GM12878 (cell line): ENCODE results near the gene POLDIP3. TPM values are rescaled to one million over a fixed set of nuclear protein-coding genes. Genes with fewer than 3 reads are reported as not detected.

Source experiments
- BACH1 ChIP-seq: fragments of 450-650 bp; IDR thresholded peaks from 2 replicates; pipeline ENCODE4 v1.6.1; 2017; ENCODE audit warnings: mild to moderate bottlenecking, borderline replicate concordance
- BHLHE40 ChIP-seq, 2 experiments: fragments of 450-650 bp in 1 of 2; IDR thresholded peaks; 2 replicates each; pipeline ENCODE4 v1.6.1; 2011 to 2017; ENCODE audit warnings: low read depth in 2 of 2, borderline replicate concordance in 1 of 2, improper control_type of control experiment in 1 of 2, low read length in 1 of 2, mild to moderate bottlenecking in 1 of 2
- CEBPB ChIP-seq, 2 experiments: fragments of 150-350 bp in 1 of 2; IDR thresholded peaks; 2 replicates each; pipeline ENCODE4 v1.6.1; 2012 to 2014; ENCODE audit warnings: low read depth in 2 of 2, low read length in 2 of 2, borderline replicate concordance in 1 of 2, inconsistent platforms in 1 of 2
- CHD4 ChIP-seq: fragments of 200-600 bp; sonication (generic); IDR thresholded peaks from 2 replicates; pipeline ENCODE4 v1.6.1; 2016; ENCODE audit warnings: mild to moderate bottlenecking
- FOXM1 ChIP-seq: IDR thresholded peaks from 2 replicates; pipeline ENCODE4 v1.6.1; 2012; ENCODE audit warnings: low read depth, mild to moderate bottlenecking, inconsistent platforms, low read length, moderate library complexity
- HDAC2 ChIP-seq: fragments of 200-600 bp; sonication (generic); IDR thresholded peaks from 2 replicates; pipeline ENCODE4 v1.6.1; 2017
- KLF5 ChIP-seq: fragments of 450-650 bp; IDR thresholded peaks from 2 replicates; pipeline ENCODE4 v1.6.1; 2014; ENCODE audit warnings: mild to moderate bottlenecking; ENCODE audit not compliant: partially characterized antibody
- NBN ChIP-seq: fragments of 450-650 bp; IDR thresholded peaks from 2 replicates; pipeline ENCODE4 v1.6.1; 2016
- NFXL1 ChIP-seq: fragments of 450-650 bp; IDR thresholded peaks from 2 replicates; pipeline ENCODE4 v1.6.1; 2017; ENCODE audit warnings: antibody characterized with exemption, mild to moderate bottlenecking, borderline replicate concordance
- POU2F2 ChIP-seq: IDR thresholded peaks from 3 replicates; pipeline ENCODE4 v1.6.1; 2011; ENCODE audit warnings: low read depth, mild to moderate bottlenecking, low read length, borderline replicate concordance
- WRNIP1 ChIP-seq: IDR thresholded peaks from 2 replicates; pipeline ENCODE4 v1.6.1; 2011; ENCODE audit warnings: low read depth, low read length, improper control_type of control experiment, borderline replicate concordance
- ZNF274 ChIP-seq: IDR thresholded peaks from one replicate; pipeline ENCODE4 v1.8.0; 2011; ENCODE audit not compliant: insufficient read length, insufficient read depth
- ZSCAN29 ChIP-seq: fragments of 450-650 bp; IDR thresholded peaks from 2 replicates; pipeline ENCODE4 v1.6.1; 2017; ENCODE audit warnings: mild to moderate bottlenecking, moderate library complexity
- polyA plus RNA-seq, 11 experiments: library from polyadenylated mRNA; depleted of rRNA in 4 of 11; unstranded in 6 of 11; stranded (reverse) in 5 of 11; fragments of >200 nt; fragmentation: Nextera tagmentation in 4 of 11; fragmentation: Illumina TruSeq in 1 of 11; extraction: Ambion mirVana in 4 of 11; extraction: Trizol in 1 of 11; gene quantifications; 1 replicate in 1 of 11; 2 replicates in 10 of 11; pipeline versions ENCODE4 v1.2.1 to v1.2.3, GENCODE V29; 2011 to 2016; ENCODE audit warnings: inconsistent platforms in 2 of 11, missing spikeins in 2 of 11, low read depth in 1 of 11
- total RNA-seq, 4 experiments: library from RNA; depleted of rRNA in 3 of 4; stranded (reverse); fragments of >200 nt in 3 of 4; fragmentation: Illumina TruSeq in 1 of 4; extraction: Trizol in 1 of 4; gene quantifications; 2 replicates each; pipeline versions ENCODE4 v1.2.1 to v1.2.3, GENCODE V29; 2013 to 2021
- TF ChIP-seq, protein P1 (sequence below), 3 experiments: IDR thresholded peaks in 2 of 3; conservative IDR thresholded peaks in 1 of 3; 2 replicates each; pipeline ENCODE4 v1.5.1; 2011; ENCODE audit warnings: low read depth in 3 of 3, low read length in 3 of 3, mild to moderate bottlenecking in 3 of 3, control low read depth in 2 of 3, moderate library complexity in 2 of 3, inconsistent platforms in 1 of 3, mixed read lengths in 1 of 3; ENCODE audit not compliant: control insufficient read depth in 2 of 3, insufficient read depth in 1 of 3; ENCODE audit errors: extremely low read depth in 1 of 3
- TF ChIP-seq, protein P2 (sequence below): fragments of 450-650 bp; IDR thresholded peaks from 2 replicates; pipeline ENCODE4 v1.6.1; 2016; ENCODE audit warnings: mild to moderate bottlenecking
- TF ChIP-seq, protein P3 (sequence below): fragments of 450-650 bp; IDR thresholded peaks from 2 replicates; pipeline ENCODE4 v1.6.1; 2017; ENCODE audit warnings: mild to moderate bottlenecking
- TF ChIP-seq, protein P4 (sequence below): IDR thresholded peaks from 2 replicates; pipeline ENCODE4 v1.6.1; 2012; ENCODE audit warnings: low read length, inconsistent platforms
- TF ChIP-seq, protein P5 (sequence below): fragments of 450-650 bp; IDR thresholded peaks from 2 replicates; pipeline ENCODE4 v1.6.1; 2016; ENCODE audit warnings: mild to moderate bottlenecking, moderate library complexity, borderline replicate concordance

Gene POLDIP3
- total and polyA plus RNA-seq, 10 of the 15 experiments (the other 5 are each of a cell fraction or from before 2014, with no cell fraction given): 14.8 to 60.2 (median 49.5) TPM

DNA sequence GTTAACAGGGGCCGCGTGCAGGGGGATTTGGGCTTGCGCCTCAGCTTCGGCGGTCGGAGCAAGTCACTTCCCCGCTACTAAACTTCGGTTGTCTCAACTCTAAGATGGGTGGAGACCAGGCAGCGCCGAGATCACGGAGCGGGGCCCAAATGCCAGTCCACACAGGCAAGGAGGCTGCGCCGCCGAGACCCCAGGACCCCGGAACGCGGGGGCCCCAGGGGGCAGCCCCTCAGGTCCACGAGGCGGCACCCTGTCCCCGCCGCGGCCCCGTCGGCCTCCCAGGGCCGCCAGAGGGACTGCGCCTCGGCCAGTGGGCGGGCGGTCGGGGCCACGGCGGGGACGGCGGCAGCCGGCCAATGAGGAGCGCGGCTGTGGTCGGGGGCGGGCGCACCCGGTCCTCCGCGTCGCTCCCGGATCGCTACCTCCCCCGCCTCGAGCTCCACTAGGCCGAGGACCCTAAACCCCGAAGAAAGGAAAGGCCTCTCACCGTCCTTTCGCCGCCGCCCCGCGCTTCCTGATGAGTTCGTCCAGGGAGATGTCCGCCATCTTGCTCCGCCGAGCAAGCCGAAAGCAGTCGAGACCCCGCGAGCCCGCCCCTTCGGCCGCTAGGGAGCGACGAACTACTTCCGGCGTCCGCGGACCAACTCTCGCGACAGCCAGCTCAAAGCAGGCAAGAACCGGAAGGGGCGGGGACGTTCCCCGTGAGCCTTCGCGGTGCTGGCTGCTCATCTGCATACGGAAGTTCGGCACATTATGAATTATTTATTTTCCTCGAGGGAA lies at the start of gene POLDIP3 (continued):
- TF ChIP-seq, protein P1, sequence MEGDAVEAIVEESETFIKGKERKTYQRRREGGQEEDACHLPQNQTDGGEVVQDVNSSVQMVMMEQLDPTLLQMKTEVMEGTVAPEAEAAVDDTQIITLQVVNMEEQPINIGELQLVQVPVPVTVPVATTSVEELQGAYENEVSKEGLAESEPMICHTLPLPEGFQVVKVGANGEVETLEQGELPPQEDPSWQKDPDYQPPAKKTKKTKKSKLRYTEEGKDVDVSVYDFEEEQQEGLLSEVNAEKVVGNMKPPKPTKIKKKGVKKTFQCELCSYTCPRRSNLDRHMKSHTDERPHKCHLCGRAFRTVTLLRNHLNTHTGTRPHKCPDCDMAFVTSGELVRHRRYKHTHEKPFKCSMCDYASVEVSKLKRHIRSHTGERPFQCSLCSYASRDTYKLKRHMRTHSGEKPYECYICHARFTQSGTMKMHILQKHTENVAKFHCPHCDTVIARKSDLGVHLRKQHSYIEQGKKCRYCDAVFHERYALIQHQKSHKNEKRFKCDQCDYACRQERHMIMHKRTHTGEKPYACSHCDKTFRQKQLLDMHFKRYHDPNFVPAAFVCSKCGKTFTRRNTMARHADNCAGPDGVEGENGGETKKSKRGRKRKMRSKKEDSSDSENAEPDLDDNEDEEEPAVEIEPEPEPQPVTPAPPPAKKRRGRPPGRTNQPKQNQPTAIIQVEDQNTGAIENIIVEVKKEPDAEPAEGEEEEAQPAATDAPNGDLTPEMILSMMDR (IDR thresholded peaks at IDR 0.05 in 2 of 3, conservative IDR thresholded peaks at IDR 0.05 in 1 of 3; ENCODE audit: control insufficient read depth in 2 of 3, extremely low read depth in 1 of 3, insufficient read depth in 1 of 3, low read depth in 3 of 3, low read length in 3 of 3): peak; percentile 5 to 38 (median 36); a peak in 4 of 6 replicates
- TF ChIP-seq HDAC2 (no peak), NBN (no peak), CHD4 (no peak), KLF5 (peak; percentile 33), NFXL1 (0 out of 2 replicates have a peak, but pooled peaks have one; percentile 66), BHLHE40 (IDR thresholded peaks at IDR 0.05; ENCODE audit: borderline replicate concordance in 1 of 2, low read depth in 2 of 2, low read length in 1 of 2) (peak in 1 of 2 experiments; percentile 50; a peak in 2 of 4 replicates), FOXM1 (no peak), WRNIP1 (no peak), ZSCAN29 (no peak), BACH1 (peak; percentile 85), POU2F2 (peak; percentile 77), CEBPB (IDR thresholded peaks at IDR 0.05; ENCODE audit: borderline replicate concordance in 1 of 2, low read depth in 2 of 2, low read length in 2 of 2) (no peak), ZNF274 (no peak)
- TF ChIP-seq, protein P2, sequence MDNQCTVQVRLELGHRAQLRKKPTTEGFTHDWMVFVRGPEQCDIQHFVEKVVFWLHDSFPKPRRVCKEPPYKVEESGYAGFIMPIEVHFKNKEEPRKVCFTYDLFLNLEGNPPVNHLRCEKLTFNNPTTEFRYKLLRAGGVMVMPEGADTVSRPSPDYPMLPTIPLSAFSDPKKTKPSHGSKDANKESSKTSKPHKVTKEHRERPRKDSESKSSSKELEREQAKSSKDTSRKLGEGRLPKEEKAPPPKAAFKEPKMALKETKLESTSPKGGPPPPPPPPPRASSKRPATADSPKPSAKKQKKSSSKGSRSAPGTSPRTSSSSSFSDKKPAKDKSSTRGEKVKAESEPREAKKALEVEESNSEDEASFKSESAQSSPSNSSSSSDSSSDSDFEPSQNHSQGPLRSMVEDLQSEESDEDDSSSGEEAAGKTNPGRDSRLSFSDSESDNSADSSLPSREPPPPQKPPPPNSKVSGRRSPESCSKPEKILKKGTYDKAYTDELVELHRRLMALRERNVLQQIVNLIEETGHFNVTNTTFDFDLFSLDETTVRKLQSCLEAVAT: peak; percentile 69; the same call in 1 of the 2 replicates
- TF ChIP-seq, protein P3, sequence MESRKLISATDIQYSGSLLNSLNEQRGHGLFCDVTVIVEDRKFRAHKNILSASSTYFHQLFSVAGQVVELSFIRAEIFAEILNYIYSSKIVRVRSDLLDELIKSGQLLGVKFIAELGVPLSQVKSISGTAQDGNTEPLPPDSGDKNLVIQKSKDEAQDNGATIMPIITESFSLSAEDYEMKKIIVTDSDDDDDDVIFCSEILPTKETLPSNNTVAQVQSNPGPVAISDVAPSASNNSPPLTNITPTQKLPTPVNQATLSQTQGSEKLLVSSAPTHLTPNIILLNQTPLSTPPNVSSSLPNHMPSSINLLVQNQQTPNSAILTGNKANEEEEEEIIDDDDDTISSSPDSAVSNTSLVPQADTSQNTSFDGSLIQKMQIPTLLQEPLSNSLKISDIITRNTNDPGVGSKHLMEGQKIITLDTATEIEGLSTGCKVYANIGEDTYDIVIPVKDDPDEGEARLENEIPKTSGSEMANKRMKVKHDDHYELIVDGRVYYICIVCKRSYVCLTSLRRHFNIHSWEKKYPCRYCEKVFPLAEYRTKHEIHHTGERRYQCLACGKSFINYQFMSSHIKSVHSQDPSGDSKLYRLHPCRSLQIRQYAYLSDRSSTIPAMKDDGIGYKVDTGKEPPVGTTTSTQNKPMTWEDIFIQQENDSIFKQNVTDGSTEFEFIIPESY: no peak
- TF ChIP-seq, protein P4, sequence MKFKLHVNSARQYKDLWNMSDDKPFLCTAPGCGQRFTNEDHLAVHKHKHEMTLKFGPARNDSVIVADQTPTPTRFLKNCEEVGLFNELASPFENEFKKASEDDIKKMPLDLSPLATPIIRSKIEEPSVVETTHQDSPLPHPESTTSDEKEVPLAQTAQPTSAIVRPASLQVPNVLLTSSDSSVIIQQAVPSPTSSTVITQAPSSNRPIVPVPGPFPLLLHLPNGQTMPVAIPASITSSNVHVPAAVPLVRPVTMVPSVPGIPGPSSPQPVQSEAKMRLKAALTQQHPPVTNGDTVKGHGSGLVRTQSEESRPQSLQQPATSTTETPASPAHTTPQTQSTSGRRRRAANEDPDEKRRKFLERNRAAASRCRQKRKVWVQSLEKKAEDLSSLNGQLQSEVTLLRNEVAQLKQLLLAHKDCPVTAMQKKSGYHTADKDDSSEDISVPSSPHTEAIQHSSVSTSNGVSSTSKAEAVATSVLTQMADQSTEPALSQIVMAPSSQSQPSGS: no peak
- TF ChIP-seq, protein P5, sequence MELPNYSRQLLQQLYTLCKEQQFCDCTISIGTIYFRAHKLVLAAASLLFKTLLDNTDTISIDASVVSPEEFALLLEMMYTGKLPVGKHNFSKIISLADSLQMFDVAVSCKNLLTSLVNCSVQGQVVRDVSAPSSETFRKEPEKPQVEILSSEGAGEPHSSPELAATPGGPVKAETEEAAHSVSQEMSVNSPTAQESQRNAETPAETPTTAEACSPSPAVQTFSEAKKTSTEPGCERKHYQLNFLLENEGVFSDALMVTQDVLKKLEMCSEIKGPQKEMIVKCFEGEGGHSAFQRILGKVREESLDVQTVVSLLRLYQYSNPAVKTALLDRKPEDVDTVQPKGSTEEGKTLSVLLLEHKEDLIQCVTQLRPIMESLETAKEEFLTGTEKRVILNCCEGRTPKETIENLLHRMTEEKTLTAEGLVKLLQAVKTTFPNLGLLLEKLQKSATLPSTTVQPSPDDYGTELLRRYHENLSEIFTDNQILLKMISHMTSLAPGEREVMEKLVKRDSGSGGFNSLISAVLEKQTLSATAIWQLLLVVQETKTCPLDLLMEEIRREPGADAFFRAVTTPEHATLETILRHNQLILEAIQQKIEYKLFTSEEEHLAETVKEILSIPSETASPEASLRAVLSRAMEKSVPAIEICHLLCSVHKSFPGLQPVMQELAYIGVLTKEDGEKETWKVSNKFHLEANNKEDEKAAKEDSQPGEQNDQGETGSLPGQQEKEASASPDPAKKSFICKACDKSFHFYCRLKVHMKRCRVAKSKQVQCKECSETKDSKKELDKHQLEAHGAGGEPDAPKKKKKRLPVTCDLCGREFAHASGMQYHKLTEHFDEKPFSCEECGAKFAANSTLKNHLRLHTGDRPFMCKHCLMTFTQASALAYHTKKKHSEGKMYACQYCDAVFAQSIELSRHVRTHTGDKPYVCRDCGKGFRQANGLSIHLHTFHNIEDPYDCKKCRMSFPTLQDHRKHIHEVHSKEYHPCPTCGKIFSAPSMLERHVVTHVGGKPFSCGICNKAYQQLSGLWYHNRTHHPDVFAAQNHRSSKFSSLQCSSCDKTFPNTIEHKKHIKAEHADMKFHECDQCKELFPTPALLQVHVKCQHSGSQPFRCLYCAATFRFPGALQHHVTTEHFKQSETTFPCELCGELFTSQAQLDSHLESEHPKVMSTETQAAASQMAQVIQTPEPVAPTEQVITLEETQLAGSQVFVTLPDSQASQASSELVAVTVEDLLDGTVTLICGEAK: peak; percentile 96
